ENCODE data around the gene RGR.

- TF ChIP-seq, protein P1, sequence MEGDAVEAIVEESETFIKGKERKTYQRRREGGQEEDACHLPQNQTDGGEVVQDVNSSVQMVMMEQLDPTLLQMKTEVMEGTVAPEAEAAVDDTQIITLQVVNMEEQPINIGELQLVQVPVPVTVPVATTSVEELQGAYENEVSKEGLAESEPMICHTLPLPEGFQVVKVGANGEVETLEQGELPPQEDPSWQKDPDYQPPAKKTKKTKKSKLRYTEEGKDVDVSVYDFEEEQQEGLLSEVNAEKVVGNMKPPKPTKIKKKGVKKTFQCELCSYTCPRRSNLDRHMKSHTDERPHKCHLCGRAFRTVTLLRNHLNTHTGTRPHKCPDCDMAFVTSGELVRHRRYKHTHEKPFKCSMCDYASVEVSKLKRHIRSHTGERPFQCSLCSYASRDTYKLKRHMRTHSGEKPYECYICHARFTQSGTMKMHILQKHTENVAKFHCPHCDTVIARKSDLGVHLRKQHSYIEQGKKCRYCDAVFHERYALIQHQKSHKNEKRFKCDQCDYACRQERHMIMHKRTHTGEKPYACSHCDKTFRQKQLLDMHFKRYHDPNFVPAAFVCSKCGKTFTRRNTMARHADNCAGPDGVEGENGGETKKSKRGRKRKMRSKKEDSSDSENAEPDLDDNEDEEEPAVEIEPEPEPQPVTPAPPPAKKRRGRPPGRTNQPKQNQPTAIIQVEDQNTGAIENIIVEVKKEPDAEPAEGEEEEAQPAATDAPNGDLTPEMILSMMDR (IDR thresholded peaks at IDR 0.05) = no peak
- TF ChIP-seq POLR2A (IDR thresholded peaks at IDR 0.05; ENCODE audit: low read depth) (no peak), POLR2AphosphoS5 (IDR thresholded peaks at IDR 0.05) (no peak), EP300 (IDR thresholded peaks at IDR 0.05) (no peak)
Measured at GRCh38 chr10:84217746-84218145, 27.1 kb upstream of the RGR start.

All from esophagus muscularis mucosa (tissue), 4 donors.